OCI-LY3 (cell line): ENCODE measurements around the gene FLVCR2.

Experiments
- H2AFZ ChIP-seq: fragments of 200-600, 300-600 bp; shearing (Covaris generic); 2 replicates; pipeline ENCODE4 v1.6.0; 2014; ENCODE audit warnings: antibody characterized with exemption, low read depth, low read length
- H3K27ac ChIP-seq: fragments of 200-600, 300-600 bp; sonication (generic); 2 replicates; pipeline ENCODE4 v1.5.1; 2014; ENCODE audit warnings: mild to moderate bottlenecking, low read length, moderate library complexity, mixed read lengths
- H3K27me3 ChIP-seq: fragments of 200-600, 300-600 bp; sonication (generic); 2 replicates; pipeline ENCODE4 v1.6.1; 2014; ENCODE audit warnings: low read depth, low read length, mixed read lengths
- H3K36me3 ChIP-seq: fragments of 200-600, 300-600 bp; sonication (generic); replicated peaks from 2 replicates; pipeline ENCODE3; 2014; ENCODE audit warnings: low read depth, low read length, mixed read lengths
- H3K4me1 ChIP-seq: fragments of 300-600, 200-600 bp; sonication (generic); 2 replicates; pipeline ENCODE4 v1.6.1; 2014; ENCODE audit warnings: low read length, mixed read lengths
- H3K4me2 ChIP-seq: fragments of 200-600, 300-600 bp; sonication (generic); 2 replicates; pipeline ENCODE4 v1.6.1; 2014; ENCODE audit warnings: low read length, mixed read lengths
- H3K4me3 ChIP-seq: fragments of 300-600, 200-600 bp; sonication (generic); 2 replicates; pipeline ENCODE4 v1.5.1; 2014; ENCODE audit warnings: antibody characterized with exemption, mild to moderate bottlenecking, low read length, moderate library complexity
- H3K79me2 ChIP-seq: fragments of 300-600, 200-600 bp; shearing (Covaris generic); 2 replicates; pipeline ENCODE4 v1.6.1; 2014; ENCODE audit warnings: mild to moderate bottlenecking, low read length, mixed read lengths
- H3K9ac ChIP-seq: fragments of 300-600, 200-600 bp; shearing (Covaris generic); 2 replicates; pipeline ENCODE4 v1.6.0; 2014; ENCODE audit warnings: mild to moderate bottlenecking, low read length, moderate library complexity
- H3K9me3 ChIP-seq: fragments of 200-600, 300-600 bp; shearing (Covaris generic); 2 replicates; pipeline ENCODE4 v1.6.1; 2014; ENCODE audit warnings: low read length, mixed read lengths; ENCODE audit not compliant: insufficient read depth
- H4K20me1 ChIP-seq: fragments of 200-600, 300-600 bp; sonication (generic); 2 replicates; pipeline ENCODE4 v1.6.1; 2016; ENCODE audit warnings: low read length, mixed read lengths; ENCODE audit not compliant: insufficient read depth
- CTCF ChIP-seq: fragments of 200-600, 300-600 bp; sonication (generic); IDR thresholded peaks from 2 replicates; pipeline ENCODE4 v1.5.1; 2014; ENCODE audit warnings: antibody characterized with exemption, low read length, low read depth
- EZH2phosphoT487 ChIP-seq: fragments of 200-600 bp; shearing (Covaris generic); IDR thresholded peaks from 2 replicates; pipeline ENCODE4 v1.6.1; 2018; ENCODE audit warnings: antibody characterized with exemption, mixed run types, low read depth

FLVCR2 gene

GRCh38 chr14:75577729-75578101, 705 bp upstream of the FLVCR2 start:
- Histone ChIP-seq H3K4me3 (peak overlapping the region; percentile 76), H3K27ac (peak overlapping the region; percentile 36), H3K36me3 (no peaks in the 10 kb centered on the region), H3K79me2 (no peaks in the 10 kb centered on the region), H3K9ac (peak overlapping the region; percentile 63), H3K9me3 (no peaks in the 10 kb centered on the region), H3K4me2 (peak overlapping the region; percentile 87), H2AFZ (peak overlapping the region; percentile 64; the same call in 1 of the 2 replicates), H4K20me1 (no peaks in the 10 kb centered on the region), H3K27me3 (no peaks in the 10 kb centered on the region), H3K4me1 (peaks cover 19% of the 10 kb centered on the region)
- TF ChIP-seq CTCF: peak; percentile 84
- TF ChIP-seq EZH2phosphoT487: no peak

- Histone ChIP-seq H3K4me1 (peaks cover 19% of the 10 kb centered on the region), H3K79me2 (no peaks in the 10 kb centered on the region), H3K36me3 (no peaks in the 10 kb centered on the region), H3K27me3 (no peaks in the 10 kb centered on the region), H3K9ac (no peak overlapping the region), H2AFZ (no peak overlapping the region), H3K27ac (no peak overlapping the region), H4K20me1 (no peaks in the 10 kb centered on the region), H3K4me3 (peak overlapping the region; percentile 76), H3K4me2 (peak overlapping the region; percentile 87), H3K9me3 (no peaks in the 10 kb centered on the region)
- no peak for TF ChIP-seq CTCF
Observed at GRCh38 chr14:75578786-75579337, 442 bp downstream of the FLVCR2 start.

- Histone ChIP-seq H3K27ac (no peak overlapping the region), H3K9ac (no peak overlapping the region)
Observed at GRCh38 chr14:75579338-75579864, 981 bp downstream of the FLVCR2 start.

GRCh38 chr14:75579882-75580281, 1.5 kb downstream of the FLVCR2 start:
- H3K27me3 ChIP-seq: no peaks in the 10 kb centered on the region
- H3K27ac ChIP-seq: no peak overlapping the region
- TF ChIP-seq CTCF (no peak), EZH2phosphoT487 (no peak)
- peaks cover 19% of the 10 kb centered on the region for H3K4me1 ChIP-seq
- no peak overlapping the region for H2AFZ ChIP-seq
- H3K79me2 ChIP-seq: no peaks in the 10 kb centered on the region
- H3K36me3 ChIP-seq: no peaks in the 10 kb centered on the region
- H3K4me2 ChIP-seq: no peak overlapping the region
- H4K20me1 ChIP-seq: no peaks in the 10 kb centered on the region
- H3K4me3 ChIP-seq: no peak overlapping the region
- no peak overlapping the region for H3K9ac ChIP-seq
- H3K9me3 ChIP-seq: no peaks in the 10 kb centered on the region

More at GRCh38 chr14:75579338-75579864, 981 bp downstream of the FLVCR2 start:
- H3K79me2 ChIP-seq: no peaks in the 10 kb centered on the region
- H3K9me3 ChIP-seq: no peaks in the 10 kb centered on the region
- no peaks in the 10 kb centered on the region for H3K36me3 ChIP-seq
- H3K27me3 ChIP-seq: no peaks in the 10 kb centered on the region
- H3K4me2 ChIP-seq: no peak overlapping the region
- H2AFZ ChIP-seq: no peak overlapping the region
- peaks cover 19% of the 10 kb centered on the region for H3K4me1 ChIP-seq
- TF ChIP-seq EZH2phosphoT487 (no peak), CTCF (no peak)
- no peak overlapping the region for H3K4me3 ChIP-seq
- H4K20me1 ChIP-seq: no peaks in the 10 kb centered on the region
